AG04450 (cell line): Measurements from ENCODE around the gene EIF5A. TPM values are rescaled to one million over a fixed set of nuclear protein-coding genes. Genes with fewer than 3 reads are reported as not detected.
"Not testable (repeated sequence)": the region's sequence is repeated elsewhere in the genome, so short reads cannot be mapped to it uniquely, and the experiment has no call there.

Source experiments
- CTCF ChIA-PET: fragments of 300-600, 350-600 bp; formaldehyde crosslinking; extraction: SDS; loops from one replicate; lab custom pipeline; 2022; ENCODE audit warnings: antibody characterized with exemption, inconsistent platforms; lab: Charles Lee
- POLR2A ChIA-PET: fragments of 350-600 bp; formaldehyde crosslinking; extraction: SDS; loops from one replicate; lab custom pipeline; 2021; ENCODE audit warnings: antibody characterized with exemption, inconsistent platforms; lab: Yijun Ruan, JAX
- DNase-seq: peaks from one replicate; pipeline ENCODE4 v3.0.0-alpha.2; 2011; ENCODE audit warnings: low read depth, low spot score
- H3K27ac ChIP-seq: one replicate; pipeline ENCODE4 v1.5.1; 2012; ENCODE audit warnings: low read depth, low read length, control low read depth
- H3K27me3 ChIP-seq: one replicate; pipeline ENCODE4 v1.6.0; 2012; ENCODE audit warnings: low read length; ENCODE audit not compliant: control insufficient read depth, insufficient read depth
- H3K4me3 ChIP-seq: 2 replicates; pipeline ENCODE4 v1.5.1; 2011; ENCODE audit warnings: mild to moderate bottlenecking, low read depth, low read length, control low read depth
- H3K9me3 ChIP-seq: 2 replicates; pipeline ENCODE4 v1.5.1; 2012; ENCODE audit warnings: low read length; ENCODE audit not compliant: control insufficient read depth, insufficient read depth
- CTCF ChIP-seq: IDR thresholded peaks from 2 replicates; pipeline ENCODE4 v1.5.1; 2011; ENCODE audit warnings: low read depth, low read length, control low read depth, inconsistent platforms
- polyA plus RNA-seq: library from polyadenylated mRNA; depleted of rRNA; stranded (reverse); fragments of >200 nt; gene quantifications from 2 replicates; pipeline ENCODE4 v1.2.3, GENCODE V29; 2011

The EIF5A gene
- polyA plus RNA-seq, 1 experiment, result 466 TPM

GRCh38 chr17:7332111-7332510 lies 24.7 kb downstream of the EIF5A start:
- Histone ChIP-seq H3K9me3 (no peaks in the 10 kb centered on the region), H3K27me3 (peaks cover 9% of the 10 kb centered on the region), H3K4me3 (no peak overlapping the region), H3K27ac (no peak overlapping the region)
- ChIA-PET POLR2A (no interaction called here), CTCF (no interaction called here)
- no peak for DNase-seq
- TF ChIP-seq CTCF, result no peak

- H3K27me3 ChIP-seq, POLR2A ChIA-PET, DNase-seq, H3K9me3 ChIP-seq, H3K4me3 ChIP-seq, H3K27ac ChIP-seq, CTCF ChIA-PET: not testable (repeated sequence)
These were observed 25.2 kb downstream of the EIF5A start for GRCh38 chr17:7332600-7333069.

GRCh38 chr17:7334938-7335538 lies 27.6 kb downstream of the EIF5A start:
- Histone ChIP-seq H3K27ac (no peak overlapping the region), H3K4me3 (no peak overlapping the region), H3K27me3 (peaks cover 12% of the 10 kb centered on the region), H3K9me3 (no peaks in the 10 kb centered on the region)
- CTCF ChIA-PET, result interaction anchor here (1.2 to 1.7 kb wide), 2 partner anchors 10 kb away, joined by 4 to 7 read pairs; no protein-coding TSS in a partner anchor
- no peak for TF ChIP-seq CTCF
- no peak for DNase-seq
- POLR2A ChIA-PET, result interaction anchor here (1.0 kb wide), 1 partner anchor 10 kb away, joined by 3 read pairs; no protein-coding TSS in a partner anchor

GRCh38 chr17:7335765-7336164 lies 28.3 kb downstream of the EIF5A start:
- H3K27ac ChIP-seq, H3K9me3 ChIP-seq, DNase-seq, H3K4me3 ChIP-seq: not testable (repeated sequence)
- ChIA-PET CTCF (interaction anchor here (1.7 to 2.3 kb wide), 2 partner anchors 10 to 11 kb away, joined by 4 to 12 read pairs; no protein-coding TSS in a partner anchor), POLR2A (interaction anchor here (1.0 kb wide), 1 partner anchor 9 kb away, joined by 3 read pairs; no protein-coding TSS in a partner anchor)
- peaks cover 12% of the 10 kb centered on the region for H3K27me3 ChIP-seq

GRCh38 chr17:7336240-7337175 lies 29.1 kb downstream of the EIF5A start, which contains the start of gene ACAP1:
Gene ACAP1, plus strand, starts transcription at chr17:7336529. Its CDS starts 206 bp downstream, at chr17:7336735.
- Histone ChIP-seq H3K4me3 (no peak within 1 kb of the TSS), H3K27me3 (peaks cover 12% of the 10 kb centered on the region), H3K27ac (no peak within 1 kb of the TSS), H3K9me3 (no peaks in the 10 kb centered on the region)
- ChIA-PET POLR2A (no interaction called here), CTCF (interaction anchor here (0.7 to 2.3 kb wide), 3 partner anchors 9 to 19 kb away, joined by 4 to 12 read pairs (median 5); partner anchors contain the start of gene TMEM95)
- DNase-seq, result no peak
- TF ChIP-seq CTCF, result no peak

- H3K9me3 ChIP-seq, H3K4me3 ChIP-seq, DNase-seq, POLR2A ChIA-PET, H3K27ac ChIP-seq, H3K27me3 ChIP-seq: not testable (repeated sequence)
- CTCF ChIA-PET, result interaction anchor here (0.7 to 2.3 kb wide), 2 partner anchors 8 to 18 kb away, joined by 5 to 12 read pairs; partner anchors contain the start of gene TMEM95
These were observed 30.2 kb downstream of the EIF5A start for GRCh38 chr17:7337600-7337999.
